ACC112 (cell line): ENCODE data around the gene SCO2.

ENCODE experiments used
- H2AFZ ChIP-seq: fragments of 200-600 bp; sonication (generic); one replicate; pipeline ENCODE4 v1.6.0; 2017; ENCODE audit warnings: antibody characterized with exemption, low read length; ENCODE audit not compliant: unreplicated experiment
- H3K27ac ChIP-seq: fragments of 200-600 bp; sonication (generic); 2 replicates; pipeline ENCODE4 v1.5.1; 2014; ENCODE audit warnings: low read depth, mild to moderate bottlenecking, antibody characterized with exemption, low read length, moderate library complexity
- H3K27me3 ChIP-seq: fragments of 200-600 bp; sonication (generic); 2 replicates; pipeline ENCODE4 v1.6.1; 2014; ENCODE audit warnings: mild to moderate bottlenecking, antibody characterized with exemption, low read length, moderate library complexity, mixed read lengths; ENCODE audit not compliant: insufficient read depth
- H3K36me3 ChIP-seq: fragments of 200-600 bp; sonication (generic); 2 replicates; pipeline ENCODE4 v1.6.1; 2016; ENCODE audit warnings: mild to moderate bottlenecking, antibody characterized with exemption, low read length, moderate library complexity, mixed read lengths; ENCODE audit not compliant: insufficient read depth
- H3K4me1 ChIP-seq: fragments of 200-600 bp; sonication (generic); one replicate; pipeline ENCODE4 v1.6.1; 2016; ENCODE audit warnings: low read length, mixed read lengths; ENCODE audit not compliant: insufficient read depth, unreplicated experiment, control insufficient read depth
- H3K4me3 ChIP-seq: fragments of 200-600 bp; sonication (generic); 2 replicates; pipeline ENCODE4 v1.5.1; 2014; ENCODE audit warnings: mild to moderate bottlenecking, low read depth, low read length
- H3K79me2 ChIP-seq: fragments of 200-600 bp; sonication (generic); one replicate; pipeline ENCODE4 v1.6.0; 2016; ENCODE audit warnings: low read length; ENCODE audit not compliant: control insufficient read depth, unreplicated experiment, insufficient read depth

SCO2 gene, protein sequence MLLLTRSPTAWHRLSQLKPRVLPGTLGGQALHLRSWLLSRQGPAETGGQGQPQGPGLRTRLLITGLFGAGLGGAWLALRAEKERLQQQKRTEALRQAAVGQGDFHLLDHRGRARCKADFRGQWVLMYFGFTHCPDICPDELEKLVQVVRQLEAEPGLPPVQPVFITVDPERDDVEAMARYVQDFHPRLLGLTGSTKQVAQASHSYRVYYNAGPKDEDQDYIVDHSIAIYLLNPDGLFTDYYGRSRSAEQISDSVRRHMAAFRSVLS

GRCh38 chr22:50525104-50525857 lies at the start of gene SCO2:
SCO2 (minus strand) TSS chr22:50525598; CDS start chr22:50524411, 1,187 bp downstream.
- H3K27ac ChIP-seq: peak within 1 kb of the TSS; percentile 82
- no peaks in the 10 kb centered on the region for H3K36me3 ChIP-seq
- H3K4me3 ChIP-seq: peak within 1 kb of the TSS; percentile 79
- H3K4me1 ChIP-seq: peaks cover 16% of the 10 kb centered on the region
- H3K79me2 ChIP-seq: peaks cover 16% of the 10 kb centered on the region
- H2AFZ ChIP-seq: no peak within 1 kb of the TSS
- H3K27me3 ChIP-seq: no peaks in the 10 kb centered on the region

- Histone ChIP-seq H3K79me2 (no peaks in the 10 kb centered on the region), H3K36me3 (no peaks in the 10 kb centered on the region), H3K4me1 (peaks cover 5% of the 10 kb centered on the region), H3K27me3 (no peaks in the 10 kb centered on the region), H2AFZ (no peak overlapping the region), H3K27ac (no peak overlapping the region), H3K4me3 (no peak overlapping the region)
Observed at GRCh38 chr22:50574383-50574755, 49.0 kb upstream of the SCO2 start.

GRCh38 chr22:50573491-50574382 lies 48.3 kb upstream of the SCO2 start:
- H3K27ac ChIP-seq: no peak overlapping the region
- no peaks in the 10 kb centered on the region for H3K79me2 ChIP-seq
- H2AFZ ChIP-seq: no peak overlapping the region
- H3K4me3 ChIP-seq: no peak overlapping the region
- peaks cover 2% of the 10 kb centered on the region for H3K4me1 ChIP-seq
- H3K36me3 ChIP-seq: no peaks in the 10 kb centered on the region
- no peaks in the 10 kb centered on the region for H3K27me3 ChIP-seq

- H3K4me1 ChIP-seq: no peaks in the 10 kb centered on the region
- H3K27me3 ChIP-seq: no peaks in the 10 kb centered on the region
- no peak overlapping the region for H3K27ac ChIP-seq
- H3K36me3 ChIP-seq: no peaks in the 10 kb centered on the region
- no peaks in the 10 kb centered on the region for H3K79me2 ChIP-seq
- no peak overlapping the region for H2AFZ ChIP-seq
- H3K4me3 ChIP-seq: no peak overlapping the region
Observed at GRCh38 chr22:50572965-50573364, 47.6 kb upstream of the SCO2 start.

DNA sequence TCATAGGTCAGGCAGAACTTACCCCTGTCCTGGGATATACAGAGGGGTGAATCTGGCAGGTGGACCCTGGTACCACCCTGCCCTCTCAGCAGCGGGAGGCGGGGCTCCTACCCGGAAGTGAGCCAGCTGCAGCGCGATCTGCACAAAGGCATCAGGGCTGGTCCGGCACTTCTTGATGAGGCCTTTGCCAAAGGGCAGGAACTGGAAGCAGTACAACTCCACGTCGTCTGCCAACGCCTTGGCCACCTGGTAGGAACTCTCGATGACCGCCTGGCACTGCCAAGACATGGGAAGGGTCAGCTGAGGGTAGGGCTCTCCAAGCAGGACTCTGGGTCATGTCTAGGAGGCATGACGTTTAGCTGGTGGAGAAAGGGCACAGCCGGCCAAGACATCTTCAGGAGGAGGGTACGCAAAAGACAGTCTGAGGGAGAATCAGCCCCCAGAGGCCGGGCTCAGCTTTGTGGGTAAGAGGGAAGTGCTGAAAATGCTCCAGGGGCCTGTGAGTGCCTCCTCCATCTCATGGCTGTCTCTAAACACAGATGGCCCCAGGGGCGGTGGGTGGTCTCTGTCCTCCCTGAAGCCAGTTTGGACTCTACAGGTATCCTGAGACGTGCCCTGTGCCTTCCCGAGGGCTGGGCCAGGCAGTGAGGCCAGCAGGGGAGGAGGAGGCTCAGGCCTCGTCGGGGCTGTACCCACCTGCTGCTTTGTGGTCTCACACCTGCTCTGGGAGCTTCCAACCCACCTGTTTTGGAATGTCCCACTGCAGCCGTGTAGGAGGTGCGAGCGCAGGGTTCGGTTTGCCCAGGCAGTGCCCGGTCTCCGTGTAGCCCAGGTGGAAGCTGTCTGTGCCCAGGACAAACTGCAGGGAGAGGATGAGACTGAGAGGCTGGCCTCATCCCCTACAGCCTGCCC lies 46.1 kb upstream of the SCO2 start:
- Histone ChIP-seq H3K79me2 (no peaks in the 10 kb centered on the region), H3K4me3 (no peak overlapping the region), H3K4me1 (no peaks in the 10 kb centered on the region), H2AFZ (no peak overlapping the region), H3K36me3 (no peaks in the 10 kb centered on the region), H3K27me3 (no peaks in the 10 kb centered on the region), H3K27ac (no peak overlapping the region)

- no peak overlapping the region for H2AFZ ChIP-seq
- H3K27me3 ChIP-seq: no peaks in the 10 kb centered on the region
- no peak overlapping the region for H3K27ac ChIP-seq
- H3K4me3 ChIP-seq: no peak overlapping the region
- H3K4me1 ChIP-seq: no peaks in the 10 kb centered on the region
- no peaks in the 10 kb centered on the region for H3K79me2 ChIP-seq
- H3K36me3 ChIP-seq: no peaks in the 10 kb centered on the region
Observed at GRCh38 chr22:50570861-50571260, 45.5 kb upstream of the SCO2 start.

- Histone ChIP-seq H3K27ac (no peak overlapping the region), H3K79me2 (no peaks in the 10 kb centered on the region), H3K27me3 (no peaks in the 10 kb centered on the region), H3K36me3 (no peaks in the 10 kb centered on the region), H2AFZ (no peak overlapping the region), H3K4me3 (no peak overlapping the region), H3K4me1 (no peaks in the 10 kb centered on the region)
Observed at GRCh38 chr22:50569896-50570535, 44.6 kb upstream of the SCO2 start.

DNA sequence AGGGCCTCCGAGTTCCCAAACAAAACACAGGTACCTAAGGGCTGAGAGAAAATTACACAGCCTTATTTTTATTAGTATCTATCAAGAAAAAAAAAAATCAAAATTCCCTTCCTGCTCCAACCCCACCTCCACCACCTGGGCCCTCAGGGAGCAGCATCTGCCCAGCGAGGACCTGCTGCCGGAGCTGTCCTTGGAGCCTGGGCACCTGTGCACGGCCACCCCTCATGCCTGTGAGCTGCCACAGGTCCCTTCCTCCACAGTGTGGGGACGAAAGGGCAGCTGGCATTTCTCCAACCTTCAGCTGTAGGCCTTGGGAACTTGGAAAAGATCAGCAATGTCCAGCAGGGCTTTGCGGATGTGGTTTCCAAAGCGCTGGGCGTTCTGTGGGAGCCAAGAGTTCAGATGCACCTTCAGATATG lies 43.7 kb upstream of the SCO2 start:
- no peaks in the 10 kb centered on the region for H3K4me1 ChIP-seq
- no peak overlapping the region for H2AFZ ChIP-seq
- no peak overlapping the region for H3K4me3 ChIP-seq
- H3K27ac ChIP-seq: no peak overlapping the region
- H3K36me3 ChIP-seq: no peaks in the 10 kb centered on the region
- H3K79me2 ChIP-seq: no peaks in the 10 kb centered on the region
- no peaks in the 10 kb centered on the region for H3K27me3 ChIP-seq

DNA sequence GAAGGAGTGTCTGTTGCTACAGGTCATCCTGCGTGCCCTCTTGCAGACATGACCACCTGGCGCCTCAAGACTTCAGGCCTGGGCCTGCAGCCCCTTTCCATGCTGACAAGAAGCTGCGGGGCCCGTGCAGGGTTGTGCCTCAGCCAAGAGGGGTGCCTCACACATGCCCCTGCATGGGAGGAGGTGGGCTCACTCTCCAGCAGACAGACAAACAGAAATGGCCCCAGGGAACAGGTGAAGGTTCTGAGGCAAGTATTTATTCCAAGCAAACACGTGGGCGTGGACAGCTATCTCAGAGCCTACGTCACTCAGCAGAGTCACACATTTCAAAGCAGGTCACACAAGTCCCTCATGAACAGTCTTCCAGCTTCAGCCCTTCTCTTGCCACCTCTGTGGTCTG lies 43.2 kb upstream of the SCO2 start:
- Histone ChIP-seq H3K27me3 (no peaks in the 10 kb centered on the region), H3K79me2 (no peaks in the 10 kb centered on the region), H3K36me3 (no peaks in the 10 kb centered on the region), H3K27ac (no peak overlapping the region), H3K4me3 (no peak overlapping the region), H2AFZ (no peak overlapping the region), H3K4me1 (no peaks in the 10 kb centered on the region)
